HEK293T (cell line): ENCODE measurements around the gene IL17B.

Source experiments
- FOXK2 ChIP-seq: fragments of 450-650 bp; IDR thresholded peaks from 2 replicates; pipeline ENCODE4 v1.6.1; 2016; ENCODE audit warnings: mild to moderate bottlenecking
- NFRKB ChIP-seq: fragments of 450-650 bp; IDR thresholded peaks from 2 replicates; pipeline ENCODE4 v1.6.1; 2016; ENCODE audit warnings: mild to moderate bottlenecking, moderate library complexity

DNA sequence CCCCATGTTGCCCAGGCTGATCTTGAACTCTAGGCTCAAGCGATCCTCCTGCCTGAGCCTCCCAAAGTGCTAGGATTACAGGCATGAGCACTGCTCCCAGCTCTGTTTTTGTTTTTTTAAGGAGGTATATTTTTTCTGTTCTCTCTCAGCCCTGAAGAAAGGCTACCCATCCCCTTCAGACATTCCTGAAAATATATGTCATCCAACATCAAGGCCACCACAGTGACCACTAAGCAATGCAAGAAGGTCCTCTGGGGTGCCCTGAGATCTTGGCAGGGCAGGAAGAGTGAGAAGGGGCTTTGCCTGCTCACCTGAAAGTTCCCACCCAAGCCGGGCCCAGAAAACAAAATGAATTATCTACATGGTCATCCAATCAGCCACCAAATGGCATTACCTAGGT lies 47.8 kb upstream of the IL17B start:
- TF ChIP-seq FOXK2 (no peak), NFRKB (no peak)
